GM19099 (cell line): ENCODE measurements around the gene ZFP62.

Experiments used
- POLR2A ChIP-seq: IDR thresholded peaks from 3 replicates; pipeline ENCODE4 v1.6.1; 2011; ENCODE audit warnings: low read depth; ENCODE audit not compliant: insufficient read length; ENCODE audit errors: extremely low read depth

ZFP62 gene

DNA sequence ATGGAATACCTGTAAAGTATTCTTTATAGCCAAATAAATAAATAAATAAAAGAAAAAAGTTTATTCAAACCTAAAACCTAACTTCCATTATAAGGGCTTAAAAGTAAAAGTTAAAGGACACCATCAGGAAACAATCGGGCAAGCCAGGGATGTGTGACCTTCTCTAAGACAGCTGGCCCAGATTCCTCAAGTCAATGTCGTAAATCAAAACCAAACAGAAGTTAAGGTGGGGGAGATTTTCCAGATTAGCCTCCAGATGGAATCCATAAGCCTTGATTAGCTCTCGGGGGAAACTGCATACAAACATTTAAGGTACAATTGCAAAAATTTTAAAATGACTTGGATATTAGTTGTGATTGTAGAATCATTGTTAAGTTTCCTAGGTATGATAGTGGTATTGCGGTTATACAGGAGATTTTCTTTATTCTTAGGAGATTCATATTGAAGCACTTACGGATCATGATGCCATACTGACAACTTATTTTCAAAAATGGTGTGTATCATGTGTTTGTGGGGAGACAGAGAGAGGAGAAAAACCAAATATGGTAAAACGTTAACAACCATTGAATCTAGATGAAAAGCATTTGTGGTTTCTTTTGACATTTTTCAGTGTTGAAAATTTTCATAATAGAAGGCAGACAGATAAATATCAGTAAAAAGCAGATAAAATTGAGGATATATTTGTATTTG is 37.0 kb downstream of the ZFP62 start:
- no peak for TF ChIP-seq POLR2A

DNA sequence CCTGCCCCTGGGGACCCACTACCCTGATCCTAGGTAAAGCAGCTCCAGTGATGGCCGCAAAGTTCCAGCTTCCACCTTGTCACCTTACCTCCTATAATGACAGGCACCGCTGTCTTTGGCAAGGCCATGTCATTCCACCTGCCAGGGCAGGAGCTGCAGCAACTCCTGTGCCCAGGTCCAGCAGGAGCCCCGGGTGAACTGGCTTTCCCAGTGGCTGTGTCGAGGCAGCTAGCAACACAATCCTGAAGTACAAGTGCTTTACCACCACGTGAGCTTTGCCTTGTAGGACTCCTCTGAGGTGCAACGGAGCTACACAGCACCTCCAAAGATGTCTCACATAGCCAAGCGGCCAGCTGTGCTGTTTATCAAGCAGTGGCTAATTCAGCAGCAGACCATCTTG is 37.7 kb downstream of the ZFP62 start:
- no peak for TF ChIP-seq POLR2A

GRCh38 chr5:180821538-180821937 is 39.5 kb downstream of the ZFP62 start:
- no peak for TF ChIP-seq POLR2A

GRCh38 chr5:180820788-180821321 is 40.2 kb downstream of the ZFP62 start:
- TF ChIP-seq POLR2A: no peak

GRCh38 chr5:180818677-180819341 is 42.3 kb downstream of the ZFP62 start:
- TF ChIP-seq POLR2A: no peak

DNA sequence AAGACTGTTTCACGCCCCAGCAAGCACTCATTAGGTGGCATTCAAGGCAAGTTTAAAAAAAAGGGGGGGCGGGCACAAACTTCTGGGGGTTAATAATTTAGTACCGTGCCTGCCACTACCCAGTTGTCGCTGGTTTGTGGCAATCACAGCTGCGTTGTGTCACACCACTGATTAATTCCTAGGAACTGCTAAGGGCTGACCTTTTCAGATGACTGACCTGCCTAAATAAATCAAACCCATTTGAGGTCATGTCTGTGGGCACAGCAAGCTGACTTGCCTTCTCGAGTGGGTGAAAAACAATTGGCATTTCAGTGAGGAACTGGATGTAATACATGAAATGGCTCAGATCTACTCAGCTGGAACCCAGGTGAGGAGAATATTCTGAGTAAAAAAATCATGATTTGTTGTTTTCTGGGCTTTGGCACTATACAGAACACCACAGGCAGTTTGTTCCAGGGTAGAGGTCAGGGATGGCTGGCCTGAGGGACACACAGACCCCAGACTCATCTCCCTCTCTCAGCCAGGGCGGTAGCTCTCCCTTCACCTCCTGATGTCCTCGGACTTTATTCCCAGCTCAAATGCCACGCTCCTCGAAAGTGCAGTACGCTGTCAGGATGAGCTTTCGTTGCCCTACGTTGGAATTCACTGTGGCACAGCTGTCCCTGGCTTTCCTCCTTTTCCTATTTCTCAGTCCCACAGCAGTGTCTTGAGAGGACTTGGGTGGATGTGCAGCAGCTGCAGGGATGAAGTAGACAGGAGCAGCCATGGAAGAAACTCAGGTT is 43.0 kb downstream of the ZFP62 start:
- TF ChIP-seq POLR2A: no peak

DNA sequence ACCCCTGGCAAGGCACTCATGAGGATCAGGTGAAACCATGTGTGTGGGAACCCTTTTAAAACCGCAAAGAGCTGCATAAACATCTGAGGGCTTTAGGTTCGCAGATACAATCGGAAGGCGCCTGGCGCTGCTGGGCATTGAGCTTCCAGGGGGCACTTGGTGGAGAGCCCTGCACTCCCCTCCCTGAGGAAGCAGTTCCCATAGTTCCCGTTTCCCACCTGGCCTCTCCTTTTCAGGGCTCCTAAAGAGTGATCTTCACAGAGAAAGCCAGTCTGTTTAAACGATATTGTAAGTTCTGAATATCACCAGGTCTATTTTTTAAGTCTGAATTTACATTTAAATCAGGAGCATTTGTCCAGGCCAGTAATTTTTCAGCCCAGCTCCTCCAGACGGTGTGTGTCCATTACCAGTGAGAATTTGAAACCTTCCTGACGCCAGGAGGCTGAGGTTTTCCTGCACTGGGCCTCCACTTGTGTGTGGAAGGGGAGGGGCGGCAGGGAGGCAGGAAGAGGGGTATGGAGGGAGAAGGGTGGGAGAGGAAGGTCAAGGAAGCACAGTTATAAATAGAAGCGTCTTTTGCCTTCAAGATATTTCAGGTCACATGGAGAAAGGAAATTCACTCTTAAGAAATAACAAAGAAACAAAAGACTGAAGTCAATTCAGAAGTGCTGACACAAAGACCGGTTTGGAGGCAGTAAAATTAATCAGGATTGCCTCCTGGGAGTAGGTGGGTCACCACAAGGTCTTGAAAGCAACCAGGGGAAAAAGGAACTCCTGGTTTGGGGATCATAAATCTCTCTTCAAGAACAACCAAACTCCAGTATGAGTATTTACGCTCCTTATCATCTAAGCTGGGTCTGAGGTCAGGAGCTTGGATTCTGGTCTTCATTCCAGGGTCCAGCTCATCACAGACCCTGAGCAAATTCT is 44.2 kb downstream of the ZFP62 start:
- TF ChIP-seq POLR2A: no peak

- no peak for TF ChIP-seq POLR2A
Measured at GRCh38 chr5:180815293-180815917, 45.7 kb downstream of the ZFP62 start.

DNA sequence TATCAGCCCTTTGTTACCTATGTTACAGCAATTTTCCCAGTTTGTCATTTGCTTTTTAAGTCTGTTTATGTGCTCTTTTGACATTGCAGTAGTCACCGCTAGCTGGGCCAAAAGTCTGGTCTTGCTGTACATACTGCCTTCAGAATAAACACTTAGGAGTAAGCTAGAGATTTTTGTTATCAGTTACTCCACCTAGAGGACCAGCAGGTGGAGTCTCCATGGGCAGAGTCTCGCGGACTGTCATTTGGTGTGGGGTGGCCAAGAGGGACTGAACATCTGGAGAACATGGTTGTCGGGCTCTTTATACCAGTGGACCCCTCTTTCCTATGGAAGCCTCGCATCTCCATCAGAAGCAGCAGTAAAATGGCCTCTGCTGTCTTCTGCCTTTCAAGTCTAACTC is 47.7 kb downstream of the ZFP62 start:
- no peak for TF ChIP-seq POLR2A

DNA sequence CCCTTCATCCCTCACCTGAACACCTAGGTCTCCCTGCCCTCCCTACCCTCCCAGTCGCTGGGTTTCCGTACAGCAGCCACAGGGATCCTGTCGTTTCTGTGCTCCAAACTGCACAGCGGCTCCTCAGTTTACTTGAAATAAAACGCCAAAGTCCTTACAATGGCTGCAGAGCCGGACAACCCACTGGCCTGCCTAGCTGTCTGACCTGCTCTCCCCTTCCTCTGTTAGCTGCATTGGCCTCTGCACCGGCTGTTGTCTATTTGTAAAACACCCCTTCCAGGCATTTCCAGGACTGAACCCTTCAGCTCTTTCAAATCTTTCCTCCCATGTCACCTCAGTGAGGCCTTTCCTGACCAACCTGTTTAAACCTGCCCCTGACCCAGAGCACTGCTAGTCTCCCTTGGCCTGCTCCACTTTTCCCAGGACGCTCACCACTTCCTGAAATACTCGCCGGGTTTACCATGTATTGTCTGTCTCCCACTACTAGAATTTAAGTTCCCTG is 49.4 kb downstream of the ZFP62 start:
- no peak for TF ChIP-seq POLR2A

GRCh38 chr5:180810959-180811622 is 50.0 kb downstream of the ZFP62 start:
- TF ChIP-seq POLR2A: no peak

GRCh38 chr5:180810210-180810958 is 50.7 kb downstream of the ZFP62 start:
- peak; percentile 80 for TF ChIP-seq POLR2A
